22Rv1 (cell line): ENCODE measurements around the gene CMTM4.
"Not testable (repeated sequence)": the region's sequence is repeated elsewhere in the genome, so short reads cannot be mapped to it uniquely, and the experiment has no call there.

Source experiments
- H3K27ac ChIP-seq: fragments of 450-650 bp; 2 replicates; pipeline ENCODE4 v1.5.1; 2017
- CTCF ChIP-seq: fragments of 450-650 bp; IDR thresholded peaks from 2 replicates; pipeline ENCODE4 v1.5.1; 2017; ENCODE audit warnings: mild to moderate bottlenecking
- ZFX ChIP-seq: fragments of 450-650 bp; IDR thresholded peaks from 2 replicates; pipeline ENCODE4 v1.6.1; 2017; ENCODE audit warnings: antibody characterized with exemption, borderline replicate concordance

The CMTM4 gene

DNA sequence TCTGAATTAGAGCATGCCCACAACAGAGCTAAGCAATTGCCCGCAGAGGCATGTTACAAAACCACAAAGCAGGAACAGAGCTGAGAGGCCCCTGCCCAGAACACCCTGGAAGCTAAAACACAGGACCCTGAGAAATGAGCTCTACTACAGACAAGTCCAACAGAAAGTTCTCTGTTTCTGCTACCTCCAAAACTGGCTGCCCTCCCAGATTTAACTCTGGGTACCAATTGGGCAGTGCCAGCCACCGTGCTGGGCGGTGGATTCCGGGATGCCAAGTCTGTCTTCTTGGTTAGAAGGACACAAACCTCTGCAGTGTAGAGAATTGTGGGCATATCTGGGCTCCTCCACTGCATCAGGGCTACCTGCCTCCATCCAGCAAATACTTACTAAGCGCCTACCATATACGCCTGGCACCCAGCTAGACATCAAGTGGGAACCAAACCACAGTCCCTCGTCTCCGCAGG, 1.0 kb downstream of the CMTM4 start:
- TF ChIP-seq ZFX (no peak), CTCF (no peak)
- H3K27ac ChIP-seq, result peak overlapping the region; percentile 85

GRCh38 chr16:66693149-66693548, 3.4 kb downstream of the CMTM4 start:
- TF ChIP-seq ZFX, result no peak
- TF ChIP-seq CTCF, result no peak
- H3K27ac ChIP-seq, result no peak overlapping the region

DNA sequence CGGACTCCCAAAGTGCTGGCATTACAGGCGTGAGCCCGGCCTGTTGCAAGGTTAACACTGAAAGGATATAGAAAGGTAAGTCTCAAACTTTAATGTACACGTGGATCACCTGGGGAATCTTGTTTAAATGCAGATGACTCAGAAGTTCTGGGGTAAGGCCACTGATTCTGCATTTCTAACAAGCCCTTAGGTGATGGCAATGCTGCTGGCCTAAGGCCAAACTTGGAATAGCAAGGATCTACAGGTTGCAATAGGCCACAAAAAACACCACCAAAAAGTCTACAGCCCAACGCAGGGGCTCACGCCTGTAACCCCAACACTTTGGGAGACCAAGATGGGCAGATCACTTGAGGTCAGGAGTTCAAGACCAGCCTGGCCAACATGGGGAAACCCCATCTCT, 4.2 kb downstream of the CMTM4 start:
- H3K27ac ChIP-seq, result no peak overlapping the region
- TF ChIP-seq CTCF, result no peak
- no peak for TF ChIP-seq ZFX

GRCh38 chr16:66691234-66691633, 5.3 kb downstream of the CMTM4 start:
- H3K27ac ChIP-seq, result no peak overlapping the region
- TF ChIP-seq CTCF (no peak), ZFX (no peak)

DNA sequence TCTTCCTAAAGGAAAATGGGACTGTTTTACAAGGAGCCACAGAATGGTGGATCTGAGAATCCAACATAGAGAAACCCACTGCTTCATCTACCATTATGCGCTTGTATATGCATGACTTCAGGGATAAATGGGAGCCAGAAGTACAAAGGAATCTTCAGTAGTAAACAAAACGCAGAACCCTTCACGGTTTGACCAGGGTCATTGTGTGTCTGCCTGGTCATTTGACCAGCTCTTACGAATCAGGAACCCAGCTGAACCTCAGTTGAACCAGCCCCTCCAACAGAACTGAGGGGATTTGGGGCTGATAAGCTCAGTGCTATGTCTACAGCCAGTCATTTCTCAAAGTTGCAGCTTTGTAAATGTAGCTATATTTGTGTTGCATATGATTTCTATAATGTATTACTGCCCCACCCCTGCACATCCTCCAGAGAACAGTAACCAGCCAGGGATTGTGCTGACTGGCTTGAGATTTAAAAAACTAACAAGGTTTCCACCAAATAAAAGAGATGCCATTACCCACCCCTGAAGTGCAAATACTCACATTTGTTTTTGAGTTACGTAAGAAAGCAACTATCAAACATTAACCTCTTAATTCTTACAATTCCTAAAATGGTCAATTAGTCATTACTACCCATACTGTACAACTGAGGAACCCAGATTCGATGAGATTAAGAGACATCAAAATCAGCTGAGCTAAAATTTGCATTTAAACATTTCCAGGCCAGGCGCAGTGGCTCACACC, 6.3 kb downstream of the CMTM4 start:
- no peak for TF ChIP-seq ZFX
- no peak for TF ChIP-seq CTCF
- H3K27ac ChIP-seq, result no peak overlapping the region

DNA sequence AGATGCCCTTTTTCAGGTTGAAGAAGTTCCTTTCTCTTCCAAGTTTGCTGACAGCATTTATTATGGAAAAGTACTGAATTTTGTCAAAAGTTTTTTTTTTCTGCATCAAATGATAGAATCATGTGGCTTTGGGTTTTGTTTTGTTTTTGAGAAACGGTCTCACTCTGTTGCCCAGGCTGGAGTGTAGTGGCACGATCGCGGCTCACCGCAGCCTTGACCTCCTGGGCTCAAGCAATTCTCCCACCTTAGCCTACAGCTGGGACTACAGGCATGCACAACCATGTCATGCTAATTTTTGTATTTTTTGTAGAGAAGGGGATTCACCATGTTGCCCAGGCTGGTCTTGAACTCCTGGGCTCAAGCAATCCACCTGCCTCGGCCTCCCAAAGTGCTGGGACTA, 7.3 kb downstream of the CMTM4 start:
- no peak overlapping the region for H3K27ac ChIP-seq
- no peak for TF ChIP-seq ZFX
- no peak for TF ChIP-seq CTCF

- no peak overlapping the region for H3K27ac ChIP-seq
- TF ChIP-seq ZFX (no peak), CTCF (no peak)
Measured at GRCh38 chr16:66687906-66688625, 8.5 kb downstream of the CMTM4 start.

GRCh38 chr16:66685501-66686115, 10.9 kb downstream of the CMTM4 start:
- H3K27ac ChIP-seq, result not testable (repeated sequence)
